BJ (cell line): ENCODE results near the gene ANKHD1. TPM values are rescaled to one million over a fixed set of nuclear protein-coding genes. Genes with fewer than 3 reads are reported as not detected.

Source experiments
- CTCF ChIA-PET: fragments of 350-600 bp; formaldehyde crosslinking; extraction: SDS; loops from one replicate; lab custom pipeline; 2021; ENCODE audit warnings: antibody characterized with exemption, inconsistent platforms; lab: Yijun Ruan, JAX
- POLR2A ChIA-PET: fragments of 300-600 bp; sonication (Branson Sonifier 250); formaldehyde crosslinking; extraction: SDS; loops from one replicate; lab custom pipeline; 2021; ENCODE audit warnings: antibody characterized with exemption; lab: Charles Lee
- DNase-seq: peaks from one replicate; pipeline ENCODE4 v3.0.0-alpha.2; 2011; ENCODE audit warnings: low read depth
- H3K27me3 ChIP-seq: 2 replicates; pipeline ENCODE4 v1.6.0; 2011; ENCODE audit warnings: low read length; ENCODE audit not compliant: control insufficient read depth, insufficient read depth
- H3K36me3 ChIP-seq: 2 replicates; pipeline ENCODE4 v1.5.1; 2011; ENCODE audit warnings: low read length; ENCODE audit not compliant: control insufficient read depth, insufficient read depth
- H3K4me3 ChIP-seq: 2 replicates; pipeline ENCODE4 v1.5.1; 2011; ENCODE audit warnings: low read depth, mild to moderate bottlenecking, control low read depth, low read length
- polyA plus RNA-seq: library from polyadenylated mRNA; depleted of rRNA; stranded (reverse); fragments of >200 nt; gene quantifications from 2 replicates; pipeline ENCODE4 v1.2.3, GENCODE V29; 2011
- TF ChIP-seq, protein P1 (sequence below): IDR thresholded peaks from 2 replicates; pipeline ENCODE4 v1.5.1; 2011; ENCODE audit warnings: low read depth, mild to moderate bottlenecking, control low read depth, inconsistent platforms, low read length, moderate library complexity; ENCODE audit not compliant: insufficient read depth

The ANKHD1 gene
- polyA plus RNA-seq, 1 experiment = 28.0 TPM

DNA sequence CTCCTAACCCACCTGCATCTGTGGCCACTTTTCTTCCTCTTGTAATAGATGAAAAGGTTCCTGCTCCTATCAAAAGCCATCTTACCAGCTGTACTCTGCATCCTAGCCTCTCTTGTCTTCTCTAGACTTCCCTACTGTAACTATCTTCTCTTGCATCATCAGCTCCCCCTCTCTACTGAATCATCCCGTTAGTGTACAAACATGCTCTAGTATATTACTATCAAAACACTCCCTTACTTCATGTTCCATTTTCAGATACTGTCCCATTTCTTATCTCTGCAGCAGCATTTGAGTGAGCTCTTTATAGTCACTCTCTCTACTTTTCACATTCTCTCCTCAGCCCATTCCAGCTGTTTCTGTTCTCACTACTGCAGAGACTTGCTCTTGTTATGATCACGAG is 152.8 kb downstream of the ANKHD1 start:
- TF ChIP-seq, protein P1, sequence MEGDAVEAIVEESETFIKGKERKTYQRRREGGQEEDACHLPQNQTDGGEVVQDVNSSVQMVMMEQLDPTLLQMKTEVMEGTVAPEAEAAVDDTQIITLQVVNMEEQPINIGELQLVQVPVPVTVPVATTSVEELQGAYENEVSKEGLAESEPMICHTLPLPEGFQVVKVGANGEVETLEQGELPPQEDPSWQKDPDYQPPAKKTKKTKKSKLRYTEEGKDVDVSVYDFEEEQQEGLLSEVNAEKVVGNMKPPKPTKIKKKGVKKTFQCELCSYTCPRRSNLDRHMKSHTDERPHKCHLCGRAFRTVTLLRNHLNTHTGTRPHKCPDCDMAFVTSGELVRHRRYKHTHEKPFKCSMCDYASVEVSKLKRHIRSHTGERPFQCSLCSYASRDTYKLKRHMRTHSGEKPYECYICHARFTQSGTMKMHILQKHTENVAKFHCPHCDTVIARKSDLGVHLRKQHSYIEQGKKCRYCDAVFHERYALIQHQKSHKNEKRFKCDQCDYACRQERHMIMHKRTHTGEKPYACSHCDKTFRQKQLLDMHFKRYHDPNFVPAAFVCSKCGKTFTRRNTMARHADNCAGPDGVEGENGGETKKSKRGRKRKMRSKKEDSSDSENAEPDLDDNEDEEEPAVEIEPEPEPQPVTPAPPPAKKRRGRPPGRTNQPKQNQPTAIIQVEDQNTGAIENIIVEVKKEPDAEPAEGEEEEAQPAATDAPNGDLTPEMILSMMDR = no peak
- H3K36me3 ChIP-seq = peaks cover 13% of the 10 kb centered on the region
- H3K27me3 ChIP-seq = no peaks in the 10 kb centered on the region
- no peak for DNase-seq
- ChIA-PET POLR2A (no interaction called here), CTCF (interaction anchor here (1.1 kb wide), 1 partner anchor 22 kb away, joined by 3 read pairs; no protein-coding TSS in a partner anchor)
- H3K4me3 ChIP-seq = no peak overlapping the region

DNA sequence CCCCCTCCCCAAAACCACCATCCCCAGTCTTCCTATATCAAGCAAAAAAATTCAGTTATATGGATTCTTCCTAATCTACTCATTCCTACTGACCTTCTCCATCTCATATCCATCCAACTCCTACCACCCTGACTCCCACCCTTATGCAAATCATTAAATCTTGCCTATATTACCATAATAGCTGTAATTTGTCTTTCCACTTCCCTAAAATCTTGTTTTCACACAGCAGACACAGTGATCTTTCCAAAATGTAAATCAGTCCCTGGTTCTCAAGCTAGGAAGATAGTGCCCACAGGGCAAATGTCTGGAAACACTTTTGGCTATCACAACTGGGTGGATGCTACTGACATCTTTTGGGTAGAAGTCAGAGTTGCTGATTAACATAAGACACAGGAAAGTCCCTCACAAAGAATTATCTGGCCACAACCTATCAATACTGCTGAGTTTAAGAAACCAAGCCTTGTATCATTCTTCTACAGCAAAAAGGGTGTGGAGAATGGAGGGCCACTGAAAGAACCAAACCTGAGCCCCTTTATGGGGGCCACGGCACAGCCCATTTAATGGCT is 154.2 kb downstream of the ANKHD1 start:
- peaks cover 9% of the 10 kb centered on the region for H3K36me3 ChIP-seq
- CTCF ChIA-PET = interaction anchor here (0.8 kb wide), 1 partner anchor 163 kb away, joined by 3 read pairs; no protein-coding TSS in a partner anchor
- H3K4me3 ChIP-seq = peak overlapping the region; percentile 90
- POLR2A ChIA-PET = no interaction called here
- no peak for DNase-seq
- TF ChIP-seq, protein P1 = no peak
- H3K27me3 ChIP-seq = no peaks in the 10 kb centered on the region

DNA sequence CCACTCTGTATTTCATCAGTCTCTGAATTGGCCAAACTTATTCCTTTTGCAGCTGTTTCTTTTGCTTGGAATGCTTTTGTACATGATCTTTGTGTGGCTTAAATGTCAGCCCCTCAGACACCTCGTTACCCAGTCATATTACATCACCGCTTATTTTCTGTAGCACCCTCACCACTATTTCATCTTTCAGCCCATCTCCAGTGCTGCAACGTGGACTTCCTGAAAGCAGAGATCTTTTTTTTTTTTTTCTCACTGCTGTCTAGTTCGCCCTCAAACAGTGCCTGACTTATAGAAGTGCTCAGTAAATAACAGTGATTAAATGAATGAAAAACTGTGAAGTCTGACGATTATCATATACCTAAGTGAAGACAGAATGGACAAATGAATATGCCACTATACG is 154.8 kb downstream of the ANKHD1 start:
- H3K27me3 ChIP-seq = no peaks in the 10 kb centered on the region
- H3K4me3 ChIP-seq = peak overlapping the region; percentile 90
- H3K36me3 ChIP-seq = peaks cover 7% of the 10 kb centered on the region
- no peak for DNase-seq
- CTCF ChIA-PET = interaction anchor here (2.1 kb wide), 1 partner anchor 9 kb away, joined by 9 read pairs; the partner anchor contains the start of gene EIF4EBP3
- POLR2A ChIA-PET = interaction anchor here (0.6 kb wide), 1 partner anchor 117 kb away, joined by 5 read pairs; no protein-coding TSS in a partner anchor
- TF ChIP-seq, protein P1 = no peak

DNA sequence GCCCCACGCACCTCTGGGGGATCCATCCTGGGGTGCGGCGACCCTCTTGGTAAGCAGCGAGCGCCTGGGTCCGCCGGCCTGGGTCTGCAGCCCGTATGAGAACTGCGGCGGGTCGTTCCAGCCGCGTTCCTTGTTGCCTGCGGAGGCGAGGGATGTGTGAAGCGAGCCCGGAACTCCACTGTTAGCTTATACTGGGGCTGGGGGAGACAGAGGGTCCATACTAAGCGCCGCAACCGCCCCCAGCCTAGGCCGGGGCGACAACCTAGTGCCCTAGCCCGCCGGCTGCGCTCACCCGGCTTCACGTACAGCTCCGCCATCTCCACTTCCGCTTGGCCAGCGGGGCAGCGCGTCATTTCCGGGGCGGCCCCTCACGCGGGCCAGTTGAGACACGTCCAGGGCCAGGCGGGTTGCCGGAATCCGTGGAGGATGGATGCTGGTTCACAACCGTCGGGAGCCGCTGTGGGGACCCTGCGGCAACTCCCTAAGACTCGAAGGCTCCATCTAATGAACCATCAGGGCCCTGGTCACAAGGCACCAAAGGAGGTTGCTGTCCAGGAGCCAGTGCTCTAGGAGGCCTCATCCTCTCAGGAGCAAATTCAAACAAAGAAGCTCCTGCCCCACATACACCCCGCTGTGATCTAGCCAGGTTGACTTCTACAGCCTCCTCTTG is 155.6 kb downstream of the ANKHD1 start, which contains the start of gene SRA1:
SRA1 (minus strand) TSS at position 338 of the 670 bp plus-strand sequence; CDS start at position 317, 21 bp downstream.
- H3K27me3 ChIP-seq = no peaks in the 10 kb centered on the region
- TF ChIP-seq, protein P1 = no peak
- H3K4me3 ChIP-seq = peak within 1 kb of the TSS; percentile 90
- H3K36me3 ChIP-seq = peaks cover 9% of the 10 kb centered on the region
- ChIA-PET POLR2A (interaction anchor here (1.3 kb wide), 1 partner anchor 9 kb away, joined by 10 read pairs; the partner anchor contains the start of gene EIF4EBP3), CTCF (interaction anchor here (1.2 to 2.1 kb wide), 4 partner anchors 10 to 185 kb away, joined by 3 to 9 read pairs (median 4); partner anchors contain the start of gene EIF4EBP3)
- peak; percentile 41 for DNase-seq

DNA sequence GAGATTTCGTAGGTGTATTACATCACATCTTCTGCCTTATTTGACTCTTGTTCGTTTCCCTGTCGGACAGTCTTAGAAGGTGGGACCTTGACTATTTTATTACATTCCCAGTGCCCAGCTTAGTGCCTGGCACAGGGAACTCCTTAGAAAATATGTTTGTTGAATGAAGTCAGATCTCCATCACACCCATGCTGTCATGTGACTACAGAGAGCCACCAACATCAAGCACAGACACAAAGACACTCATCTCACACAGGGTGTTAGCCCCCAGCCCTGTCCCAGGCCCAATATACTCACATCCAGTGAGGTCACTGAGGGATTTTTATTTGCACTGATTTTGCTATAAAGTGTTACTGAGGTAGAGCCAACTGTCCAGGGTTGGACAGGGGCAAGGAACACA is 156.3 kb downstream of the ANKHD1 start:
- Histone ChIP-seq H3K36me3 (peaks cover 9% of the 10 kb centered on the region), H3K4me3 (no peak overlapping the region), H3K27me3 (no peaks in the 10 kb centered on the region)
- no peak for DNase-seq
- TF ChIP-seq, protein P1 = no peak
- POLR2A ChIA-PET = interaction anchor here (1.3 kb wide), 1 partner anchor 10 kb away, joined by 10 read pairs; the partner anchor contains the start of gene EIF4EBP3
- CTCF ChIA-PET = interaction anchor here (1.2 to 2.1 kb wide), 4 partner anchors 9 to 185 kb away, joined by 3 to 9 read pairs (median 4); partner anchors contain the start of gene EIF4EBP3
